ENCODE measurements around the gene RALGAPA2. TPM values are rescaled to one million over a fixed set of nuclear protein-coding genes. Genes with fewer than 3 reads are reported as not detected.

Gene RALGAPA2
- total and polyA plus RNA-seq, 2 experiments from 2014 or later = 13.1 to 43.4 TPM

- H3K27ac ChIP-seq (ENCODE audit: low read depth) = no peak overlapping the region
- ATAC-seq (no peak), DNase-seq (ENCODE audit: low spot score) (no peak)
- H3K79me2 ChIP-seq (replicated peaks; ENCODE audit: insufficient read depth) = no peaks in the 10 kb centered on the region
- no peaks in the 10 kb centered on the region; the same call in 2 of the 3 replicates for H3K4me1 Mint-ChIP-seq
- 0 out of 2 replicates have a peak, but pooled peaks cover 8% of the 10 kb centered on the region for H3K9me2 ChIP-seq (ENCODE audit: insufficient read depth)
- no peaks in the 10 kb centered on the region for H3K9me3 Mint-ChIP-seq
- no peaks in the 10 kb centered on the region for H3K36me3 ChIP-seq (ENCODE audit: insufficient read depth)
- no peak overlapping the region for H3K27ac Mint-ChIP-seq
- no peak overlapping the region for H3K4me3 Mint-ChIP-seq
- H3F3A ChIP-seq (replicated peaks; ENCODE audit: low read depth) = no peaks in the 10 kb centered on the region
- no peaks in the 10 kb centered on the region for H4K20me1 ChIP-seq (replicated peaks; ENCODE audit: insufficient read depth)
- TF ChIP-seq ZNF331 (CRISPR knock-in tag; IDR thresholded peaks at IDR 0.05; ENCODE audit: low read depth) (no peak), ZNF462 (CRISPR knock-in tag; IDR thresholded peaks at IDR 0.05) (no peak), ZNF114 (CRISPR knock-in tag; IDR thresholded peaks at IDR 0.05) (no peak), EZH2phosphoT487 (IDR thresholded peaks at IDR 0.05; ENCODE audit: unreplicated experiment) (no peak), POLR2AphosphoS5 (IDR thresholded peaks at IDR 0.05; ENCODE audit: low read depth) (no peak), CTCF (conservative IDR thresholded peaks at IDR 0.05; ENCODE audit: low read depth in 2 of 2) (no peak), NANOG (IDR thresholded peaks at IDR 0.05; ENCODE audit: borderline replicate concordance) (no peak), EZH2 (IDR thresholded peaks at IDR 0.05; ENCODE audit: low read depth, unreplicated experiment) (no peak), CREB1 (CRISPR knock-in tag; IDR thresholded peaks at IDR 0.05; ENCODE audit: low read depth) (no peak), REST (IDR thresholded peaks at IDR 0.05; ENCODE audit: unreplicated experiment) (no peak), JUNB (IDR thresholded peaks at IDR 0.05; ENCODE audit: unreplicated experiment) (no peak), STAT1 (IDR thresholded peaks at IDR 0.05; ENCODE audit: unreplicated experiment) (no peak), ETS1 (IDR thresholded peaks at IDR 0.05) (no peak)
- H3K27me3 Mint-ChIP-seq (ENCODE audit: insufficient read depth, low read depth, poor library complexity) = peaks cover 2% of the 10 kb centered on the region
- no peak overlapping the region for H3K4me2 ChIP-seq
- H2AFZ ChIP-seq = no peak overlapping the region
- H3K4me1 ChIP-seq (ENCODE audit: insufficient read depth) = no peaks in the 10 kb centered on the region
- H3K36me3 Mint-ChIP-seq (ENCODE audit: low read depth) = no peaks in the 10 kb centered on the region
- no peak overlapping the region for H3K4me3 ChIP-seq
- H3K27me3 ChIP-seq (ENCODE audit: insufficient read depth) = no peaks in the 10 kb centered on the region
These were observed 42.8 kb upstream of the RALGAPA2 start for GRCh38 chr20:20755231-20755630.
